ENCODE measurements around the gene ZBTB7A.
"Not testable (repeated sequence)": the region's sequence is repeated elsewhere in the genome, so short reads cannot be mapped to it uniquely, and the experiment has no call there.

ZBTB7A gene

GRCh38 chr19:4016486-4016885, 50.2 kb downstream of the ZBTB7A start:
- DNase-seq (ENCODE audit: low read depth in 2 of 2): no peak

- DNase-seq (ENCODE audit: low read depth in 2 of 2): no peak
Measured at GRCh38 chr19:4015705-4016402, 50.8 kb downstream of the ZBTB7A start.

GRCh38 chr19:4014541-4015491, 51.9 kb downstream of the ZBTB7A start:
- peak in 1 of 2 experiments; percentile 33 for DNase-seq (ENCODE audit: low read depth in 2 of 2)

DNA sequence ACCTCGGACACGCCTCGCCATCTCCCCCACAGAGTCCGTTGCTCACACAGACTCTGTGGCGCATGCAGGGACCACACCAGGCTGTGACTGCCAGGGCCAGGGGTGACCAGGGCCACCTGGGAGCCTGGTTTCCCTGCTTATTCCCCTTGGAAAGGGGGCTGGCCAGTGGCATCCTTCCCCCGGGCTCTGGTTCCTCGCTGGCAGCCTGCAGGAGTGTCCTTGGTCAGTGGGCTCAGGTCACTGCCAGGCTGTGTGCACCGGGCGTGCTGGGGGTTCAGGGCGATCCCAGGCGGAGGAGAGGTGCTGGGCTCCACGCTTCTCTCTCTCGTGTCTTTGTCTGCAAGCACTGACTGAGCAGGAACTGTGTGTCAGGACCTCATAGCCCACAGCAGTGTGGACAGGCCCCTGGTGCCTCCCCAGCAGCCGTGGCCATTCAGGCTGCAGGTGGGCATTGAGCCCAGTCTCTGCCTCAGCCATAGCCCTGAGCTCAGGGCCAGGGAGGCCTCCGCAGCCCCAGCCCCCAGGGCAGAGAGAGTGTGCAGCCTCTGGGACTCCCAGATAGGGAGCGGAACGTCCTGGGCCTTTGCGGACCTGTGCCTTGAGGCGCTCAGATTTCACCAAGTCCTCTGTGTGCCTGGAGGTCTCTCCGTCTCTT, 52.7 kb downstream of the ZBTB7A start:
- no peak for DNase-seq (ENCODE audit: low read depth in 2 of 2)

- DNase-seq (ENCODE audit: low read depth in 2 of 2): no peak
Measured at GRCh38 chr19:4012975-4013634, 53.6 kb downstream of the ZBTB7A start.

- DNase-seq (ENCODE audit: low read depth in 2 of 2): no peak
Measured at GRCh38 chr19:4012092-4012974, 54.4 kb downstream of the ZBTB7A start.

DNA sequence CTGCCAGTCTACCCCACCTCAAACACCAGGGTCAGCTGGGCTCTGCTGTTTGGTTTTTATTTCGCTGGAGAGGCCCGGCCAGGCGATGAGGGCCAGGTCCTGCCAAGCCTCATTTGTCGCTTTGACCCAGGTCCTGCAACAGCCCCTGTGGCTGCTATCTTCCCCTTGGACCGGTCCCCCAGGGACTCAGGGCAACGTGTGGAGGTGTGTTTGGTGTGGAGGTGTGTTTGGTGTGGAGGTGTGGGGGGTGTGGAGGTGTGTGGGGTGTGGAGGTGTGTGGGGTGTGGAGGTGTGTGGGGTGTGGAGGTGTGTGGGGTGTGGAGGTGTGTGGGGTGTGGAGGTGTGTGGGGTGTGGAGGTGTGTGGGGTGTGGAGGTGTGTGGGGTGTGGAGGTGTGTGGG, 55.3 kb downstream of the ZBTB7A start:
- DNase-seq (ENCODE audit: low read depth in 2 of 2): not testable (repeated sequence)

DNA sequence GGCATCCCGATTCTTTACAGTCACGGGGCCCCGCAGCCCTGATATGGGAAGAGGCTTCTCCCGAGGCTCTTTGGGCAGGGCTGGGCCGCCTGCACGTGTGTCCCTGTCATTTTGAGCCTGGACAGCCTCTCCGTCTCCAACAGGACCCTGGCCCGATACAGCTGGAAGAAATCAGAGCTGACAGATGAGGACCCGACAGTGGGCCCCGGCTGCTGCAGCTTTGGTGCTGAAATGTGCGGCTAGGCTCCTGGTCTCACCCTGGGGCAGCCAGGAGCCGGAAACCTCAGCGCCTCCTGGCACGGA, 55.9 kb downstream of the ZBTB7A start:
- DNase-seq (ENCODE audit: low read depth in 2 of 2): no peak

- no peak for DNase-seq (ENCODE audit: low read depth in 2 of 2)
Measured at GRCh38 chr19:4009990-4010807, 56.5 kb downstream of the ZBTB7A start.

DNA sequence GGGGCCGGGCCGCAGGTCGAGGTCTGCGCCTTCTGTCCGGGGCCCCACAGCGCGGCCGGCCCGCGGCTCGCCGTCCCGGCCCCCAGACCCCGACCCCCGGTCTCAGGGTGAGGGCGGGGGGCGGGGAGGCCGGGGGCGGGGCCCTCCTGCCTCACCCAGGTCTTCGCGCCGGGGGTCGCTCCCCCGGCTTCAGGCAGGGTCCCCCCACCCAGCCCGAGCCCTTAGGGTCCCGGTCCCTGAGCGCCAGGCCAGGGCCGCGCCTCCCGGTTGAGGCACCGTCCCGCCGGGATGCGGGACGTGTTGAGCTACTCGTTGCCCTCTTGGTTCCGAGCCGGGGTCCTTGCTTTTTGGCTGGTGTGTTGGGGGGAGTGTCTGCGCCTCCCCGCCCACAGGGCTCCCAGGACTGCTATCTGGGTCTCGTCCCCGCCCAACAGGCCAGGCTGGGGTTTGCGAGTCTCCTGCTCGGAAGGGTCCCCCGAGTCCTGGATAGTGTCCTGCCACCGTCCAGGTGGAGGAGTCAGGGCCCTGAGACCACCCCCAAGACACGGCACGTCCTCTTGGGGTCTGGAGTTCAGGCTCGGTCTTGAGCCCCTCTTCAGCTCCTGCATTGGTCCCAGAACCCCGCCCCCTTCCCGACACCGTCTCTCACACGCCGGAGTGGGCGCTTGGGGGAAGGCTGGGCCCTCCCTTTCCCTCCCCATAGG, 58.7 kb downstream of the ZBTB7A start:
- DNase-seq (ENCODE audit: low read depth in 2 of 2): peak in 1 of 2 experiments; percentile 31

GRCh38 chr19:4007021-4007835, 59.5 kb downstream of the ZBTB7A start, which contains the start of gene PIAS4:
PIAS4 (plus strand) TSS chr19:4007736; CDS start chr19:4007761, 25 bp downstream.
- peak; percentile 86 to 87 for DNase-seq (ENCODE audit: low read depth in 2 of 2)

GRCh38 chr19:4005436-4005835, 61.3 kb downstream of the ZBTB7A start:
- not testable (repeated sequence) for DNase-seq (ENCODE audit: low read depth in 2 of 2)

GRCh38 chr19:4000798-4001197, 65.9 kb downstream of the ZBTB7A start:
- DNase-seq (ENCODE audit: low read depth in 2 of 2): not testable (repeated sequence)

GRCh38 chr19:3998667-3999412, 67.9 kb downstream of the ZBTB7A start:
- not testable (repeated sequence) for DNase-seq (ENCODE audit: low read depth in 2 of 2)

DNA sequence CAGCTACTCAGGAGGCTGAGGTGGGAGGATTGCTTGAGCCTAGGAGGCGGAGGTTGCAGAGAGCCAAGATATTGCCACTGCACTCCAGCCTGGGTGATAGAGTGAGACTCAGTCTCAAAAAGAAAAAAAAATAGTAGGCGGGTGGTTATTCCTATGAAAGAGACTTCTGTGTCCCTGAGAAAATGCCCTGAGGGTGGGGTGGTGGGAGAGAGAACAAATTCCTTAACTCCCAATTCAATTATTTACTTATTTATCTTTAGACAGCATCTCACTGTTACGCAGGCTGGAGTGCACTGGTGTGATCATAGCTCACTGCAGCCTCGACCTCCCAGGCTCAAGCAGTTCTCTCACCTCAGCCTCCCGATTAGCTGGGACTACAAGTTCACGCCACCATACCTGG, 71.1 kb downstream of the ZBTB7A start:
- no peak for DNase-seq (ENCODE audit: low read depth in 2 of 2)
